Measurements from ENCODE around the gene AGL.

- TF ChIP-seq CTCF (IDR thresholded peaks at IDR 0.05) (no peak), EZH2 (IDR thresholded peaks at IDR 0.05) (no peak)
Measured at GRCh38 chr1:99816656-99817055, 33.5 kb upstream of the AGL start.

Measured in neural progenitor cell (in vitro differentiated cells).